Left cardiac atrium (tissue), 2 donors: ENCODE data around the gene ANGPTL7. TPM values are rescaled to one million over a fixed set of nuclear protein-coding genes. Genes with fewer than 3 reads are reported as not detected.

ENCODE experiments used
- total RNA-seq, 2 donors: library from RNA; stranded (reverse); fragmentation: NEBNext Ultra II Directional; extraction: Animal tissue kit (Norgen Biotek cat#: 25700); gene quantifications; one replicate each; pipeline ENCODE4 v1.2.1, GENCODE V29; 2021
- donor health status: DM: no; HTN: yes; CAD: no; lungs with severe emphysema.
- donor health status: DM: yes; HTN: yes; CAD: no.

ANGPTL7 gene
- total RNA-seq, 2 donors from 2014 or later: 0.39 to 3.0 TPM

Other genes with a start within 250 kb of the ANGPTL7 start
- gene TARDBP, start 176.7 kb upstream of the ANGPTL7 start, total RNA-seq: 100 to 1,000 TPM; 102 to 119 TPM
- not detected for gene MASP2, start 142.1 kb upstream of the ANGPTL7 start, total RNA-seq
- 10 to 100 TPM; 56.0 to 82.0 TPM for gene SRM, start 129.3 kb upstream of the ANGPTL7 start, total RNA-seq
- 10 to 100 TPM; 19.8 to 26.6 TPM for gene EXOSC10, start 89.5 kb upstream of the ANGPTL7 start, total RNA-seq
- gene MTOR, start 73.2 kb downstream of the ANGPTL7 start, total RNA-seq: 10 to 100 TPM; 29.3 to 34.1 TPM
- 10 to 100 TPM in 1 of 2 donors, 1 to 10 TPM in 1; 8.5 to 13.7 TPM for gene UBIAD1, start 83.8 kb downstream of the ANGPTL7 start, total RNA-seq